ENCODE measurements around the gene PRKAG2.

DNA sequence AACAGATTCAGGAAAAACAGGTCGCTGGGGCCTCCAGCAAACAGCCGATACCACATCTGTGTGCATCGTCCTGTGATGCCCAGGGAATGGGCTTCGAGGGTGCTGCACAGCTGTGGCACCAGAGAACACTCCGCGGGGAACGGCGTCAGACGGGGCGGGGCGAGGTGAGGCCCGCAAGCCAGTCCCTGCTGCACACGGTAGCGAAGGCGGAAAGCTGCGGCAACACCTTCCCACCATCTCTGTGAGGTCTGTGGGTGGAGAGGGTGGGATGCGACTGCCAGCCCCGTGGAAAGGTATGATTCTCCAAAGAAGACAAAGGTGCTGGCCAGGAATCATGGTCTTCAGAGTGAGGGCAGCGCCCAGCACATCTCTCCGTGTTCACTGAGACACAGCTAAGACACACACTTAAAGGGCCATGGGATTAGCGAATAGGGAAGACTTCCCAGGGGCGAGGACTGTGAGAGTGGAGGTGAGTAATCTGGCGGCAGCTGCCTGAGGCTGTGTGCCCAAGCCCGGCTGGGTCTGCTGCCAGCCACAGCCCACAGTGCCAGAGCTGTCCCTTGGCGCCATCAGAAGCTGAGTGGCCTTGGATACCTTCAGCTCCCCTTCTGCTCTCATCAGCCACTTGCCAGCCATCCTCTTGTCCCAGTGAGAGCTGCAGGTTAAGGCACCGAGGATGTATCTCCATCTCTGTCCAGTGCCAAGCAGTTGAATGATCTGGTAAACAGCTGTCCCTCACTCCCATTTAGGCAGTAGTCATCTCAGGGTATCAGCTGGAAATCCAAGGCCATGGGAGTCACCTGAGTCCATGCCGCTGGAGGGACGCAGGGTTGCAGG is 17.6 kb downstream of the PRKAG2 start:
- TF ChIP-seq CTCF (IDR thresholded peaks at IDR 0.05), result no peak
- TF ChIP-seq POLR2A (IDR thresholded peaks at IDR 0.05), result no peak
